ENCODE results near the gene RPL29.
A peak's percentile ranks its signal among the peaks of the same experiment; 100 is the strongest.
"Not testable (repeated sequence)": the region's sequence is repeated elsewhere in the genome, so short reads cannot be mapped to it uniquely, and the experiment has no call there.

RPL29 gene

GRCh38 chr3:52005571-52005986, 9.9 kb upstream of the RPL29 start:
- peak; percentile 41 for DNase-seq (ENCODE audit: low read depth)

- no peak for DNase-seq (ENCODE audit: low read depth)
Observed at GRCh38 chr3:52004906-52005395, 9.3 kb upstream of the RPL29 start.

- peak; percentile 37 for DNase-seq (ENCODE audit: low read depth)
Observed at GRCh38 chr3:52004163-52004787, 8.6 kb upstream of the RPL29 start.

- DNase-seq (ENCODE audit: low read depth): no peak
Observed at GRCh38 chr3:52002748-52003147, 7.1 kb upstream of the RPL29 start.

- peak; percentile 38 for DNase-seq (ENCODE audit: low read depth)
Observed at GRCh38 chr3:52001443-52001974, 5.8 kb upstream of the RPL29 start.

- DNase-seq (ENCODE audit: low read depth): no peak
Observed at GRCh38 chr3:51999846-52000245, 4.2 kb upstream of the RPL29 start.

GRCh38 chr3:51998774-51999173, 3.1 kb upstream of the RPL29 start:
- DNase-seq (ENCODE audit: low read depth): no peak

- DNase-seq (ENCODE audit: low read depth): no peak
Observed at GRCh38 chr3:51997935-51998596, 2.4 kb upstream of the RPL29 start.

GRCh38 chr3:51997172-51997571, 1.5 kb upstream of the RPL29 start:
- no peak for DNase-seq (ENCODE audit: low read depth)

GRCh38 chr3:51994530-51994929, 1.2 kb downstream of the RPL29 start:
- DNase-seq (ENCODE audit: low read depth): no peak

GRCh38 chr3:51993657-51994056, 2.0 kb downstream of the RPL29 start:
- not testable (repeated sequence) for DNase-seq (ENCODE audit: low read depth)

- DNase-seq (ENCODE audit: low read depth): no peak
Observed at GRCh38 chr3:51992017-51992682, 3.5 kb downstream of the RPL29 start.

GRCh38 chr3:51990501-51990971, 5.2 kb downstream of the RPL29 start:
- DNase-seq (ENCODE audit: low read depth): not testable (repeated sequence)

- no peak for DNase-seq (ENCODE audit: low read depth)
Observed at GRCh38 chr3:51988286-51989146, 7.2 kb downstream of the RPL29 start.

- DNase-seq (ENCODE audit: low read depth): no peak
Observed at GRCh38 chr3:51987568-51987967, 8.1 kb downstream of the RPL29 start.

- no peak for DNase-seq (ENCODE audit: low read depth)
Observed at GRCh38 chr3:51986010-51986947, 9.4 kb downstream of the RPL29 start.

- no peak for DNase-seq (ENCODE audit: low read depth)
Observed at GRCh38 chr3:51985063-51985462, 10.6 kb downstream of the RPL29 start.

GRCh38 chr3:51984269-51984647, 11.4 kb downstream of the RPL29 start:
- DNase-seq (ENCODE audit: low read depth): no peak

GRCh38 chr3:51983578-51984268, 12.0 kb downstream of the RPL29 start:
- no peak for DNase-seq (ENCODE audit: low read depth)

Data from iris pigment epithelial cell (primary cell).